ENCODE data around the gene CACNA1C.

- TF ChIP-seq CTCF (conservative IDR thresholded peaks at IDR 0.05 in 1 of 2, IDR thresholded peaks at IDR 0.05 in 1 of 2; ENCODE audit: low read depth in 1 of 2, low read length in 2 of 2) (no peak), EZH2 (IDR thresholded peaks at IDR 0.05; ENCODE audit: low read length, missing control alignments) (no peak)
Observed at GRCh38 chr12:2391740-2392331, 339.0 kb downstream of the CACNA1C start.
